ENCODE measurements around the gene NFE2L2.

The NFE2L2 gene

GRCh38 chr2:177285892-177286715 is 21.6 kb upstream of the NFE2L2 start:
- H3K4me1 Mint-ChIP-seq: peaks cover 10% of the 10 kb centered on the region
- no peak for DNase-seq (ENCODE audit: low spot score in 2 of 2)
- ATAC-seq: no peak
- H3K36me3 Mint-ChIP-seq: no peaks in the 10 kb centered on the region
- H3K27ac Mint-ChIP-seq: no peak overlapping the region
- no peak overlapping the region for H3K4me3 Mint-ChIP-seq
- H3K9me3 Mint-ChIP-seq: no peaks in the 10 kb centered on the region

- no peak for ATAC-seq
- no peaks in the 10 kb centered on the region for H3K9me3 Mint-ChIP-seq
- DNase-seq (ENCODE audit: low spot score in 2 of 2): no peak
- no peak overlapping the region for H3K4me3 Mint-ChIP-seq
- no peak overlapping the region for H3K27ac Mint-ChIP-seq
- no peaks in the 10 kb centered on the region for H3K4me1 Mint-ChIP-seq
- no peaks in the 10 kb centered on the region for H3K36me3 Mint-ChIP-seq
These were observed 20.0 kb upstream of the NFE2L2 start for GRCh38 chr2:177284531-177284930.

- no peaks in the 10 kb centered on the region for H3K36me3 Mint-ChIP-seq
- no peak for DNase-seq (ENCODE audit: low spot score in 2 of 2)
- no peak for ATAC-seq
- H3K27ac Mint-ChIP-seq: no peak overlapping the region
- no peaks in the 10 kb centered on the region for H3K4me1 Mint-ChIP-seq
- H3K9me3 Mint-ChIP-seq: no peaks in the 10 kb centered on the region
- H3K4me3 Mint-ChIP-seq: no peak overlapping the region
These were observed 19.4 kb upstream of the NFE2L2 start for GRCh38 chr2:177283906-177284305.

GRCh38 chr2:177282787-177283572 is 18.5 kb upstream of the NFE2L2 start:
- H3K4me3 Mint-ChIP-seq: no peak overlapping the region
- H3K4me1 Mint-ChIP-seq: no peaks in the 10 kb centered on the region
- no peak for DNase-seq (ENCODE audit: low spot score in 2 of 2)
- H3K27ac Mint-ChIP-seq: no peak overlapping the region
- H3K9me3 Mint-ChIP-seq: no peaks in the 10 kb centered on the region
- ATAC-seq: no peak
- H3K36me3 Mint-ChIP-seq: no peaks in the 10 kb centered on the region

GRCh38 chr2:177282181-177282641 is 17.7 kb upstream of the NFE2L2 start:
- DNase-seq (ENCODE audit: low spot score in 2 of 2): no peak
- H3K27ac Mint-ChIP-seq: no peak overlapping the region
- no peaks in the 10 kb centered on the region for H3K36me3 Mint-ChIP-seq
- ATAC-seq: no peak
- no peaks in the 10 kb centered on the region for H3K9me3 Mint-ChIP-seq
- H3K4me3 Mint-ChIP-seq: no peak overlapping the region
- no peaks in the 10 kb centered on the region for H3K4me1 Mint-ChIP-seq

- Mint-ChIP-seq H3K4me3 (no peak overlapping the region), H3K4me1 (no peaks in the 10 kb centered on the region), H3K36me3 (no peaks in the 10 kb centered on the region), H3K9me3 (no peaks in the 10 kb centered on the region), H3K27ac (no peak overlapping the region)
- DNase-seq (ENCODE audit: low spot score in 2 of 2) (no peak), ATAC-seq (peak; percentile 39)
These were observed 17.1 kb upstream of the NFE2L2 start for GRCh38 chr2:177281400-177282180.

DNA sequence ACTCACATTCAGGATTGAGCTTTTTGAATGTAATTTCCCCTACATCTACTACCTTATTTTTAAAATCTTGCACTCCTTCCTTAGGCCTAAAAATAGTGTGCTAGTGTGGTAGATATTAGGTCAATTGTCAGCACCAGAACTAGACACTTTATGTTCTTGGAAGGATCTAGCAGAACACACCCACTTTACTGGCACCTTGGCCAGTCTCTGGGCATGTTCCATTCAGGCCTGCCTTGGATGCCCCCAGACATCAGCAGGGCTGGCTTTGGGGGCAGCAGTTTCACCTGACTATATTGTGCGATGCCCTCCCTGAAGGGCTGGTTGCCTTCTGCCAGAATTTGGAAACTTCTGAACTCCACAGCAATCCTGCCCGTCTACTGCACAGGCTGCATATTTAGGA is 15.3 kb upstream of the NFE2L2 start:
- H3K36me3 Mint-ChIP-seq: no peaks in the 10 kb centered on the region
- H3K4me3 Mint-ChIP-seq: no peak overlapping the region
- no peak for DNase-seq (ENCODE audit: low spot score in 2 of 2)
- no peak for ATAC-seq
- H3K27ac Mint-ChIP-seq: no peak overlapping the region
- H3K9me3 Mint-ChIP-seq: no peaks in the 10 kb centered on the region
- H3K4me1 Mint-ChIP-seq: no peaks in the 10 kb centered on the region

DNA sequence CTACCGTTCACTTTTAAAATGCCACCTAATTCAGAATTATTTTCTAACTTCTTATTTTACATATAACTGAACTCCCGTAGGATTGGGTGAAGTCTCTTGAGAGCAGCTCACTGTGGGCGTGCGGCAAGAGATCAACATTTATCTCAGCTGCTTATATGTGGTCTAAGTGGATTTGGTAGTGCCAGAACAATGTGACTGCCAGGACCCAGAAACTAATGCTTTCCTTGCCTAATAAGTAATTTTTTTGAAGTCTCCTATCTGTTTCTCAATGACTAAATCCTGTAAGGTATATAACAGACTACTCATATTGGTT is 11.2 kb upstream of the NFE2L2 start:
- Mint-ChIP-seq H3K27ac (no peak overlapping the region), H3K36me3 (no peaks in the 10 kb centered on the region), H3K4me1 (no peaks in the 10 kb centered on the region), H3K9me3 (no peaks in the 10 kb centered on the region), H3K4me3 (no peak overlapping the region)
- no peak for DNase-seq (ENCODE audit: low spot score in 2 of 2)
- no peak for ATAC-seq

DNA sequence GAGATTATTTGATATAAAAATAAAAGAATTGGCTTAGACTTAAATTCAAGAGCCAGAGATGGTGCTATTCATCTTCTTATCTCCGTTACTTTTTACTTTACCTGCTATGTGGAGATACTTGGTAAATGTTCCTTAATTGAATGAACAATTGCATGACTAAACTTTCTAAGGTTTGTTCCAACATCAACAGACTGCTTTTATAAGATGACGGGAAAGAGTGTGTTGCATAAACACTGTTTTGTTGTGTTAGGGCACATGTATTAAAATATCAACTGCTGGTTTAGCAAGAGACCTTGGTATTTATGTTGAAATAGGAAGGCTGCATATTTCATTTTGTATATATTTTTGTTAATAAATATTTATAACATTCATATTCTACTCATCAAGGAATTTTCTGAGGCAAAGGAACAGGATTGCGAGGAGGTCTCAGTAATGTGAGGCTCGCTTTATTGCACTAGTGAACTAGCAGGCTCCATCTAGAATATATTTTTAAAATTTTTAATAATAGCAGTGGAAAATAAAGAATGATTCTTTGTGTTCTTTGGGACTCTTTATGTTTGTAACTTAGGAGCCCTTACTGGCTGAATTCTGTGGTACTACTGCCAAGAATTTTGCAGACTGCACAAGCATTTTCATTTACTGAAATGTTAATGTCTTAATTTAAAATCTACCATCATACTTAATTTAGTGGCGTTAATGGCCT is 10.7 kb upstream of the NFE2L2 start:
- no peak for ATAC-seq
- Mint-ChIP-seq H3K36me3 (no peaks in the 10 kb centered on the region), H3K4me3 (no peak overlapping the region), H3K4me1 (no peaks in the 10 kb centered on the region), H3K9me3 (no peaks in the 10 kb centered on the region), H3K27ac (no peak overlapping the region)
- no peak for DNase-seq (ENCODE audit: low spot score in 2 of 2)

DNA sequence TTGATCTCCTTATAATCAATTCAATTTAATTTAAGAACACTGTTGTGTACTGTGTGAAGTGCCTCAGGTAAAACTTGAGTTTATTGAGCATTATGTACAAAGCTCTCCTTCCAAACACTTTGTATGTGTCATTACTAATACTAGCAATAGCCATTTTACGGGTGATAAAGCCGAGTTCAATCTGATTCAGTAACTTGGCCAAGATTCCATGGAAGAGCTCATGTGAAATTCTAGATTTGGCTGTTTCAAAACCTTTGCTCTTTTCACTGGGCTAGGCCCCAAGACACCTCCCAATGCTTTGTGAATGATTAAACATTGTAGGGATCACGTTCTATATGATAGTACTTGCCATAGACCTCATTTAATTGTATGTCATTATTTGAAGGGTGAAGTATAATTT is 8.9 kb upstream of the NFE2L2 start:
- ATAC-seq: no peak
- Mint-ChIP-seq H3K36me3 (no peaks in the 10 kb centered on the region), H3K4me1 (no peaks in the 10 kb centered on the region), H3K27ac (no peak overlapping the region), H3K9me3 (no peaks in the 10 kb centered on the region), H3K4me3 (no peak overlapping the region)
- no peak for DNase-seq (ENCODE audit: low spot score in 2 of 2)

DNA sequence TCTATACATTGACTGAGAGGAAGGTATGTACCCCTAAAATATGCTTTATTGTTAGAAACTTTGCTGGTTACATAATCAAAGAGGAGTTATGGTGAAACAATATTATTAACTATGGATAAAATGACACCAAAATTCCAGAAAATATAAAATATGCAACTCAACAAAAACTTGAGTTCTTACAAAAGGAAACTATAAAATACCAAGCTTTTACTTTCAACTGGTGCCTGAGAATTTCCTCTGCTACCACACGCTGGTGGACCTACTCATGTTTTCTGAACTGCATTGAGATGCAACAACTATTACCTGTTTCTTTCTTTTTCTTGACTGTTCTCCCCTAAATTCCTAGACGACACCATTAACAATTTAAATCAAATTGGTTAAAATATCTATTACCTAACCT is 8.2 kb upstream of the NFE2L2 start:
- Mint-ChIP-seq H3K4me3 (no peak overlapping the region), H3K4me1 (no peaks in the 10 kb centered on the region), H3K27ac (no peak overlapping the region), H3K9me3 (no peaks in the 10 kb centered on the region), H3K36me3 (no peaks in the 10 kb centered on the region)
- DNase-seq (ENCODE audit: low spot score in 2 of 2) (no peak), ATAC-seq (no peak)

DNA sequence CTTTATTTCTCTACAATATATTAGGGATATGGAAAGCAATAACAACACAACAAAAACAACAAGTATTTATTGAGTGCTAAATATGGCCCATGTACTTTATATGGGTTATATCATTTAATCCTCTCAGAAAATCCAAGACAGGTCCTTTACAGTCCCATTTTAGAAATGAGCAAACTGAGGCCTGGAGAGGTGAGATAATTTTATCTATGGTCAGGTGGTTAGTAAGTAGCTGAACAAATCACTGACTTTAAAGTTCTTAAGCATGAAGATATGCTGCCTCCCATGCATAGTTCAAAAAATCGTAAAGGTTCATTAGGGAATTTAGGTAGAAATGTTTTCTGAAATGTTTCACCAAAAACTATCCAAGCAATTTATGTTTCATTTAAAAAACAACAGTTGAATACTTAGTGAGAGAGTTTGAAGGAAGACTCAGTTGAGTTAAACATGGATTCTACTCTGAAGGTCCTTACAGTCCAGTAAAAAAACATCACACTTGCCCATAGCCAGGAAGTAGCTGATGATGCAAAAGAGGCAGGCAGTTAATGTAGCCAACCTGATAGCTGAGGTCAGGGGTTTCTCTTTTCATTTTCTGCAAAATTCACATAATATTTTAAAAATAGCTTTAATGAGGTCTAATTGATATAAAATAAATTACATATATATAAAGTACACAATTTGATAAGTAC is 7.6 kb upstream of the NFE2L2 start:
- H3K36me3 Mint-ChIP-seq: no peaks in the 10 kb centered on the region
- DNase-seq (ENCODE audit: low spot score in 2 of 2) (no peak), ATAC-seq (no peak)
- no peak overlapping the region for H3K4me3 Mint-ChIP-seq
- H3K27ac Mint-ChIP-seq: no peak overlapping the region
- no peaks in the 10 kb centered on the region for H3K4me1 Mint-ChIP-seq
- H3K9me3 Mint-ChIP-seq: no peaks in the 10 kb centered on the region

DNA sequence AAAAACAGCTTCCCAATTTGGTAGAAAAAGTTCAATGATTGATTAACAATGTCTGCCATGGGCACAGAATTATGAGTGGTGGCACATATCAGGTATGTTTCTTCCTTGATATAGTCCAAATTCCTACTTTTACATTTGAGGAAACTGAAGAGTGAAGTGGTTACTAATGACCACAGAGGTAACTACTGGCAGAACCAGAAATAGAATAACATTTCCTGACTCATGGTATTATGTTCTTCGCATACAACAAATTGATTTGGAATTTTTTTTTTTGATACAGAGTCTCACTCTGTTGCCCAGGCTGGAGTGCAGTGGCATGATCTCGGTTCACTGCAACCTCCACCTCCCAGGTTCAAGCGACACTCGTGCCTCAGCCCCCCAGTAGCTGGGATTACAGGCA is 6.0 kb upstream of the NFE2L2 start:
- no peak overlapping the region for H3K4me3 Mint-ChIP-seq
- ATAC-seq (no peak), DNase-seq (ENCODE audit: low spot score in 2 of 2) (no peak)
- H3K9me3 Mint-ChIP-seq: no peaks in the 10 kb centered on the region
- peaks cover 14% of the 10 kb centered on the region for H3K4me1 Mint-ChIP-seq
- H3K27ac Mint-ChIP-seq: no peak overlapping the region
- peaks cover under 1% of the 10 kb centered on the region for H3K36me3 Mint-ChIP-seq

DNA sequence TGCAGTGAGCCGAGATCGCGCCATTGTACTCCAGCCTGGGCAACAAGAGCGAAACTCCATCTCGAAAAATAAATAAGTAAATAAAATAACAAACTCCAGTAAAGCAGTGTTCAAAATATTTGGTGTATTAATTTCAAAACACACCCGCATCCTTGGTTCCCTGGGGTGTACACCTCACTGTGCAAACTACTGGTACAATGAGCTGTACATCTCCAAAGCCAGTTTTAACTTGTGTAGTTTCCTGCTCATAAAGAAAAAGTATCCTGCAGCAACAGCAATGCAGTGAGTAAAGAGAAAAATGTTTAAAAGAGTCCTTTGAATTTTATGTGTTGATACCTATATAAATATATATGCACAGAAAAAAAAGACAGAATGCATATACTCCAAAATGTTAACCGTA is 4.4 kb upstream of the NFE2L2 start:
- peaks cover 11% of the 10 kb centered on the region for H3K36me3 Mint-ChIP-seq
- H3K9me3 Mint-ChIP-seq: no peaks in the 10 kb centered on the region
- DNase-seq (ENCODE audit: low spot score in 2 of 2) (no peak), ATAC-seq (no peak)
- H3K4me3 Mint-ChIP-seq: no peak overlapping the region
- H3K4me1 Mint-ChIP-seq: peaks cover 19% of the 10 kb centered on the region
- H3K27ac Mint-ChIP-seq: no peak overlapping the region
